Measurements from ENCODE around the gene GCNA. TPM values are rescaled to one million over a fixed set of nuclear protein-coding genes. Genes with fewer than 3 reads are reported as not detected.
A peak's percentile ranks its signal among the peaks of the same experiment; 100 is the strongest.

GCNA gene
- total and polyA plus RNA-seq, 10 of the 15 experiments (the other 5 are each of a cell fraction or from before 2014, with no cell fraction given), result 0.37 to 1.6 (median 0.90) TPM

- peaks cover 2 to 13% of the 10 kb centered on the region in 2 experiments; a peak in 3 of 4 replicates for H3K36me3 ChIP-seq (ENCODE audit: control insufficient read depth in 2 of 2, insufficient read depth in 2 of 2, low read length in 1 of 2)
- H3K27ac ChIP-seq (ENCODE audit: control insufficient read depth, insufficient read depth), result no peak overlapping the region
- no TSS peak for BruUV-seq (replicated peaks)
- DNase-seq (ENCODE audit: low read depth, low spot score) (no peak), FAIRE-seq (no peak), ATAC-seq (0 out of 3 replicates have a peak, but pooled peaks have one; percentile 12)
- ChIA-PET RAD21 (ENCODE audit: unreplicated experiment) (interaction anchor here (1.2 kb wide), 1 partner anchor 16 kb away, joined by 3 read pairs; no protein-coding TSS in a partner anchor), SMC1A (ENCODE audit: uncharacterized antibody, unreplicated experiment) (interaction anchor here (1.1 to 2.1 kb wide), 5 partner anchors 9 to 139 kb away, joined by 3 to 5 read pairs (median 4); no protein-coding TSS in a partner anchor), POLR2A (interaction anchor here (1.0 kb wide), 1 partner anchor 11 kb away, joined by 4 read pairs; no protein-coding TSS in a partner anchor), CTCF (interaction anchor here (1.2 kb wide), 1 partner anchor 12 kb away, joined by 3 read pairs; no protein-coding TSS in a partner anchor)
- H4K20me1 ChIP-seq (ENCODE audit: control insufficient read depth, insufficient read depth), result no peaks in the 10 kb centered on the region; the same call in 1 of the 2 replicates
- intact Hi-C loops (cut with micrococcal nuclease; ENCODE audit: unreplicated experiment), result loop anchor here (10.0 kb wide), 1 partner anchor 116 kb away; no protein-coding TSS in a partner anchor
- H2AFZ ChIP-seq (ENCODE audit: control insufficient read depth, low read depth, low read length), result no peak overlapping the region
- in situ Hi-C loops (cut with MboI), result no loop called here
- no peak overlapping the region for H3K9ac ChIP-seq (ENCODE audit: control insufficient read depth, insufficient read depth, low read length)
- H3K9me3 ChIP-seq (replicated peaks; ENCODE audit: control insufficient read depth, insufficient read depth, low read length), result no peaks in the 10 kb centered on the region
- 73% methylated on average over 3 of the region's 3 CpGs for WGBS (ENCODE audit: insufficient coverage, insufficient replicate concordance, low lambda C conversion rate, missing lambda C conversion rate)
- H3K27me3 ChIP-seq (replicated peaks in 1 of 2; ENCODE audit: control insufficient read depth in 2 of 2, insufficient read depth in 2 of 2, low read length in 1 of 2), result no peaks in the 10 kb centered on the region
- no peak for TF ChIP-seq ESRRA (IDR thresholded peaks at IDR 0.05; ENCODE audit: low read length)
- no peak for TF ChIP-seq NR2C2 (IDR thresholded peaks at IDR 0.05; ENCODE audit: borderline replicate concordance, control insufficient read depth, insufficient read length, low read depth)
- no peak for TF ChIP-seq ASH2L (IDR thresholded peaks at IDR 0.05; ENCODE audit: borderline replicate concordance, low read depth)
- TF ChIP-seq CHD1 (IDR thresholded peaks at IDR 0.05; ENCODE audit: low read depth, low read length), result no peak
- TF ChIP-seq CHD4 (IDR thresholded peaks at IDR 0.05), result no peak
- TF ChIP-seq GATAD2B (conservative IDR thresholded peaks at IDR 0.05; ENCODE audit: low read depth), result no peak
- no peak for TF ChIP-seq SIN3A (IDR thresholded peaks at IDR 0.05; ENCODE audit: low read depth, low read length)
- TF ChIP-seq IRF5 (IDR thresholded peaks at IDR 0.05; ENCODE audit: borderline replicate concordance), result no peak
- no peak for TF ChIP-seq CEBPZ (IDR thresholded peaks at IDR 0.05; ENCODE audit: low read depth, low read length)
- TF ChIP-seq HCFC1 (IDR thresholded peaks at IDR 0.05; ENCODE audit: low read length), result no peak
- no peak for TF ChIP-seq NFXL1 (IDR thresholded peaks at IDR 0.05; ENCODE audit: borderline replicate concordance)
- H3K4me3 ChIP-seq, result no peak overlapping the region
- no peak overlapping the region for H3K4me2 ChIP-seq (ENCODE audit: control insufficient read depth, insufficient read depth)
- no peaks in the 10 kb centered on the region for H3K4me1 ChIP-seq (ENCODE audit: control insufficient read depth, insufficient read depth, low read length)
- peaks cover 6% of the 10 kb centered on the region for H3K79me2 ChIP-seq (ENCODE audit: control insufficient read depth, insufficient read depth, low read length)
Measured at GRCh38 chrX:71550578-71550977, 27.7 kb upstream of the GCNA start.
